SK-N-SH (cell line): ENCODE measurements around the gene SYNPO2. TPM values are rescaled to one million over a fixed set of nuclear protein-coding genes. Genes with fewer than 3 reads are reported as not detected.

Source experiments
- CTCF ChIA-PET: fragments of 300-600, 350-600 bp; formaldehyde crosslinking; extraction: SDS; loops from one replicate; lab custom pipeline; 2021; lab: Yijun Ruan, JAX
- POLR2A ChIA-PET: fragments of 350-600 bp; sonication (Branson Sonifier 250); formaldehyde crosslinking; extraction: SDS; loops from one replicate; lab custom pipeline; 2020; ENCODE audit warnings: antibody characterized with exemption, inconsistent platforms; lab: Yijun Ruan, JAX
- DNase-seq: peaks from one replicate; pipeline ENCODE4 v3.0.0; 2012
- H2AFZ ChIP-seq: fragments of 200-600 bp; sonication (generic); 2 replicates; pipeline ENCODE4 v1.8.1; 2016; ENCODE audit warnings: antibody characterized with exemption, mild to moderate bottlenecking, low read depth
- H3F3A ChIP-seq: fragments of 200-600 bp; sonication (generic); replicated peaks from 2 replicates; pipeline ENCODE3; 2016; ENCODE audit warnings: antibody characterized with exemption, mild to moderate bottlenecking; ENCODE audit not compliant: insufficient read depth
- H3K27ac ChIP-seq, 2 experiments: fragments of 200-500 bp in 1 of 2; fragments of 200-600 bp in 1 of 2; sonication (Bioruptor generic) in 1 of 2; sonication (generic), shearing (Covaris generic) in 1 of 2; 2 replicates each; pipeline versions ENCODE4 v1.5.1 to v1.6.1; 2014 to 2016; ENCODE audit warnings: low read depth in 2 of 2, inconsistent platforms in 1 of 2, low read length in 1 of 2, mild to moderate bottlenecking in 1 of 2, mixed read lengths in 1 of 2
- H3K27me3 ChIP-seq: fragments of 200-600 bp; sonication (generic), shearing (Covaris generic); 2 replicates; pipeline ENCODE4 v1.6.1; 2016; ENCODE audit warnings: mixed run types; ENCODE audit not compliant: insufficient read depth
- H3K36me3 ChIP-seq, 2 experiments: fragments of 200-500 bp in 1 of 2; fragments of 200-600 bp in 1 of 2; sonication (Bioruptor generic) in 1 of 2; sonication (generic) in 1 of 2; replicated peaks in 1 of 2; 2 replicates each; pipeline versions ENCODE3 to v1.5.1; 2014 to 2016; ENCODE audit warnings: low read length in 1 of 2, mild to moderate bottlenecking in 1 of 2; ENCODE audit not compliant: insufficient read depth in 2 of 2, control insufficient read depth in 1 of 2
- H3K4me1 ChIP-seq, 2 experiments: fragments of 200-500 bp in 1 of 2; fragments of 200-600 bp in 1 of 2; sonication (Bioruptor generic) in 1 of 2; sonication (generic), shearing (Covaris generic) in 1 of 2; 2 replicates each; pipeline versions ENCODE4 v1.5.1 to v1.6.1; 2014 to 2016; ENCODE audit warnings: low read depth in 1 of 2, low read length in 1 of 2, mixed run types in 1 of 2; ENCODE audit not compliant: insufficient read depth in 2 of 2, control insufficient read depth in 1 of 2
- H3K4me2 ChIP-seq: fragments of 200-600 bp; sonication (generic), shearing (Covaris generic); 2 replicates; pipeline ENCODE4 v1.6.1; 2017; ENCODE audit warnings: mixed run types
- H3K4me3 ChIP-seq, 2 experiments: fragments of 200-500 bp in 1 of 2; fragments of 200-600 bp in 1 of 2; sonication (Bioruptor generic) in 1 of 2; sonication (generic), shearing (Covaris generic) in 1 of 2; 2 replicates each; pipeline versions ENCODE4 v1.5.1 to v1.8.1; 2014 to 2016; ENCODE audit warnings: low read depth in 2 of 2, inconsistent platforms in 1 of 2, low read length in 1 of 2, mild to moderate bottlenecking in 1 of 2, mixed read lengths in 1 of 2, moderate library complexity in 1 of 2
- H3K79me2 ChIP-seq: fragments of 200-600 bp; sonication (generic); 2 replicates; pipeline ENCODE4 v1.8.1; 2017; ENCODE audit warnings: mild to moderate bottlenecking; ENCODE audit not compliant: insufficient read depth
- H3K9ac ChIP-seq: fragments of 200-600 bp; sonication (generic); 2 replicates; pipeline ENCODE4 v1.6.1; 2017; ENCODE audit warnings: mixed run types
- H3K9me2 ChIP-seq: fragments of 200-600 bp; sonication (generic); 2 replicates; pipeline ENCODE4 v1.6.1; 2017; ENCODE audit warnings: mixed run types
- H3K9me3 ChIP-seq: fragments of 200-600 bp; sonication (generic); 2 replicates; pipeline ENCODE4 v1.6.1; 2017; ENCODE audit warnings: mixed run types, mild to moderate bottlenecking, moderate library complexity
- H4K20me1 ChIP-seq: fragments of 200-600 bp; sonication (generic); 2 replicates; pipeline ENCODE4 v1.6.1; 2017; ENCODE audit warnings: mild to moderate bottlenecking, mixed run types; ENCODE audit not compliant: insufficient read depth
- EP300 ChIP-seq, 2 experiments: IDR thresholded peaks; 2 replicates each; pipeline versions ENCODE4 v1.4.0 to v1.6.1; 2012; ENCODE audit warnings: borderline replicate concordance in 1 of 2, low read depth in 1 of 2, low read length in 1 of 2
- FOXM1 ChIP-seq: IDR thresholded peaks from 2 replicates; pipeline ENCODE4 v1.4.0; 2012; ENCODE audit warnings: low read depth, mild to moderate bottlenecking
- GABPA ChIP-seq: IDR thresholded peaks from 2 replicates; pipeline ENCODE4 v1.4.0; 2012; ENCODE audit warnings: low read depth, mild to moderate bottlenecking
- GATA2 ChIP-seq: sonication (generic); formaldehyde crosslinking; IDR thresholded peaks from 2 replicates; pipeline ENCODE4 v1.5.0; 2020; ENCODE audit warnings: mild to moderate bottlenecking, missing genetic modification reagents
- NFIC ChIP-seq: IDR thresholded peaks from 2 replicates; pipeline ENCODE4 v1.4.0; 2012; ENCODE audit warnings: borderline replicate concordance
- RAD21 ChIP-seq: IDR thresholded peaks from 2 replicates; pipeline ENCODE4 v1.6.1; 2012; ENCODE audit warnings: mild to moderate bottlenecking, low read length
- RCOR1 ChIP-seq: fragments of 150-350 bp; IDR thresholded peaks from 2 replicates; pipeline ENCODE4 v1.6.1; 2017; ENCODE audit warnings: antibody characterized with exemption, low read length
- SIN3A ChIP-seq: IDR thresholded peaks from 2 replicates; pipeline ENCODE4 v1.6.1; 2012; ENCODE audit warnings: low read depth, mild to moderate bottlenecking, low read length, moderate library complexity, borderline replicate concordance
- SMC3 ChIP-seq: IDR thresholded peaks from 2 replicates; pipeline ENCODE4 v1.6.1; 2012; ENCODE audit warnings: low read depth, low read length, improper control_type of control experiment
- TAF1 ChIP-seq: IDR thresholded peaks from 2 replicates; pipeline ENCODE4 v1.6.1; 2012; ENCODE audit warnings: low read depth, mild to moderate bottlenecking, low read length, moderate library complexity, borderline replicate concordance
- TCF12 ChIP-seq: IDR thresholded peaks from 2 replicates; pipeline ENCODE4 v1.4.0; 2012
- TEAD4 ChIP-seq: IDR thresholded peaks from 2 replicates; pipeline ENCODE4 v1.4.0; 2012; ENCODE audit warnings: mild to moderate bottlenecking, borderline replicate concordance; ENCODE audit not compliant: insufficient read depth
- WGBS: methylation state at CpG from one replicate; pipeline ENCODE4 v1.1.6; 2017; ENCODE audit warnings: low lambda C conversion rate; 5-methylcytosine and 5-hydroxymethylcytosine counted together
- polyA plus RNA-seq, 3 experiments: library from polyadenylated mRNA; depleted of rRNA; stranded (reverse); fragments of >200 nt; gene quantifications; 2 replicates each; pipeline ENCODE4 v1.2.3, GENCODE V29; 2012
- TF ChIP-seq, protein P1 (sequence below): IDR thresholded peaks from 2 replicates; pipeline ENCODE4 v1.4.0; 2012; ENCODE audit warnings: low read depth, borderline replicate concordance

Gene SYNPO2
- polyA plus RNA-seq, 1 of the 3 experiments (the other 2 are of a cell fraction): 7.2 TPM

DNA sequence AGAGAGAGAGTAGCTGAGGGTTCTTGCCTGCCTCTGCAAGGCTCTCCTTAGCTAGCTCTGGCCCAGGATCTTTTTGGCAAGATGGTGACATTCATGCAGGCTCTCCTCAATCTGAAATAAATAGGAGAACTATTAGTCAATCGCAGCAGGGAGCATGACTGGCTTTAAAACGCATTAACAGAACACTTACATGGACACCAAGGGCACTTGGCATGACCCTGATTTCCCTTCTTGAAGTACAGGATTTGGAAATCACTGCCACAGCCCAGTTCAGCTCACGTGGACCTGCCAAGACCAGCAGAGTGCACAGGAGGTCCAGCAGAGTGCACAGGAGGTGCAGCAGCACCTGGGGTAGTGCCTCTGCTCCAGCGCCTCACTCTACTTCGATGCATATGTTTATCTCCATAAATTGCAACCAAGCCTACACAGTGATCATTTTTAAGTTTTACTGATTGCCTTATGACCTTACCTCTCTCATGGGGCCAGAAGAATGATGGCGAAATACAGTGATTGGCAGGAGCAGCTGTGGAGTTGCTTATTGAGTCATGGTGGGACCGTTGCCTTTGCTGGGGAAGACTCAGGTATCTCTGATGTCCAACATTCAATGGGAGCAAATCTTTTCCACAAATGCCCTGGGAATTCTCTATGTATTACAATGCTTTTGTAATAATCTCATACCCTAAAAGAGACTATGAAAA lies 122.4 kb downstream of the SYNPO2 start:
- no peaks in the 10 kb centered on the region for H3K9me2 ChIP-seq
- no peaks in the 10 kb centered on the region for H3K9me3 ChIP-seq
- H3K4me2 ChIP-seq: no peak overlapping the region
- H4K20me1 ChIP-seq: no peaks in the 10 kb centered on the region; the same call in 1 of the 2 replicates
- peaks cover 3% of the 10 kb centered on the region for H3F3A ChIP-seq
- H3K36me3 ChIP-seq: peaks cover 0 to 5% of the 10 kb centered on the region in 2 experiments
- H3K4me3 ChIP-seq: no peak overlapping the region
- H3K9ac ChIP-seq: no peak overlapping the region
- POLR2A ChIA-PET: no interaction called here
- H3K79me2 ChIP-seq: no peaks in the 10 kb centered on the region
- WGBS: 78% methylated on average over 4 of the region's 7 CpGs
- no peak overlapping the region for H2AFZ ChIP-seq
- CTCF ChIA-PET: interaction anchor here (0.6 to 1.0 kb wide), 3 partner anchors 30 to 270 kb away, joined by 3 to 4 read pairs (median 3); no protein-coding TSS in a partner anchor
- DNase-seq: no peak
- no peak overlapping the region for H3K27ac ChIP-seq
- no peaks in the 10 kb centered on the region for H3K27me3 ChIP-seq
- H3K4me1 ChIP-seq: no peaks in the 10 kb centered on the region; a peak in 2 of 4 replicates
- TF ChIP-seq TAF1 (no peak), GATA2 (no peak), RCOR1 (no peak), TCF12 (no peak), FOXM1 (no peak)

DNA sequence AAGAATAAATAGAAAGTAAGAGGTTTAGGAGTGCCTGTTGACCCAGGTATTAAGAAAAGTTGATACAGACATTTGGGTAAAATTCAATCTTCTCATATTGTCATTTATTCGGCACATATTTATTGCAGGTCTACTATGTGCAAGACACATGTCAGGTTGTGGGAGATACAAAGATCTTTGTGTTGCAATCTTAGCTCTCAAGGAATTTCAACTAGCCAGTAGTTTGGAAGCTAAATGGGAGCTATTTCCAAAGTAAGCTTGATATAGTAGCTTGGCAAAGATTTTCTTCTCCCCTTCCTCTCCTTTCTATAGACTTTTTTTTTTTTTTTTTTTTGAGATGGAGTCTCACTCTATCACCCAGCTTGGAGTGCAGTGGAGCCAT lies 122.9 kb downstream of the SYNPO2 start:
- 79% methylated on average over 1 of the region's 1 CpG for WGBS
- POLR2A ChIA-PET: no interaction called here
- no peaks in the 10 kb centered on the region for H3K27me3 ChIP-seq
- H3K4me2 ChIP-seq: no peak overlapping the region
- H3K4me1 ChIP-seq: no peaks in the 10 kb centered on the region; a peak in 2 of 4 replicates
- no peak overlapping the region for H3K9ac ChIP-seq
- no peak overlapping the region for H3K4me3 ChIP-seq
- TF ChIP-seq SIN3A (no peak), FOXM1 (no peak), RAD21 (no peak), SMC3 (no peak), TAF1 (no peak), GABPA (no peak), EP300 (IDR thresholded peaks at IDR 0.05; ENCODE audit: borderline replicate concordance in 1 of 2, low read depth in 1 of 2, low read length in 1 of 2) (no peak)
- TF ChIP-seq, protein P1, sequence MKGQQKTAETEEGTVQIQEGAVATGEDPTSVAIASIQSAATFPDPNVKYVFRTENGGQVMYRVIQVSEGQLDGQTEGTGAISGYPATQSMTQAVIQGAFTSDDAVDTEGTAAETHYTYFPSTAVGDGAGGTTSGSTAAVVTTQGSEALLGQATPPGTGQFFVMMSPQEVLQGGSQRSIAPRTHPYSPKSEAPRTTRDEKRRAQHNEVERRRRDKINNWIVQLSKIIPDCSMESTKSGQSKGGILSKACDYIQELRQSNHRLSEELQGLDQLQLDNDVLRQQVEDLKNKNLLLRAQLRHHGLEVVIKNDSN: no peak
- peaks cover 0 to 4% of the 10 kb centered on the region in 2 experiments for H3K36me3 ChIP-seq
- H3K27ac ChIP-seq: no peak overlapping the region
- DNase-seq: no peak
- no peaks in the 10 kb centered on the region for H3K9me3 ChIP-seq
- H4K20me1 ChIP-seq: no peaks in the 10 kb centered on the region; the same call in 1 of the 2 replicates
- H3K9me2 ChIP-seq: no peaks in the 10 kb centered on the region
- H2AFZ ChIP-seq: no peak overlapping the region
- H3K79me2 ChIP-seq: no peaks in the 10 kb centered on the region
- CTCF ChIA-PET: interaction anchor here (0.6 to 1.0 kb wide), 3 partner anchors 30 to 270 kb away, joined by 3 to 4 read pairs (median 3); no protein-coding TSS in a partner anchor
- H3F3A ChIP-seq: peaks cover 1% of the 10 kb centered on the region

GRCh38 chr4:119014658-119015057 lies 126.0 kb downstream of the SYNPO2 start:
- Histone ChIP-seq H3K27me3 (no peaks in the 10 kb centered on the region), H3K9me3 (no peaks in the 10 kb centered on the region), H3K4me3 (no peak overlapping the region), H2AFZ (no peak overlapping the region), H3F3A (no peaks in the 10 kb centered on the region), H3K4me2 (no peak overlapping the region), H3K36me3 (peaks cover 4 to 9% of the 10 kb centered on the region in 2 experiments), H3K4me1 (no peaks in the 10 kb centered on the region; a peak in 1 of 4 replicates), H3K27ac (no peak overlapping the region; a peak in 1 of 4 replicates), H3K79me2 (no peaks in the 10 kb centered on the region), H3K9ac (no peak overlapping the region), H4K20me1 (no peaks in the 10 kb centered on the region), H3K9me2 (no peaks in the 10 kb centered on the region)
- no peak for DNase-seq
- ChIA-PET POLR2A (no interaction called here), CTCF (no interaction called here)
- TF ChIP-seq EP300 (IDR thresholded peaks at IDR 0.05; ENCODE audit: borderline replicate concordance in 1 of 2, low read depth in 1 of 2, low read length in 1 of 2) (no peak), NFIC (no peak), TEAD4 (no peak)
- 83% methylated on average over 2 of the region's 2 CpGs for WGBS
